Measurements from ENCODE around the gene CHSY1.

DNA sequence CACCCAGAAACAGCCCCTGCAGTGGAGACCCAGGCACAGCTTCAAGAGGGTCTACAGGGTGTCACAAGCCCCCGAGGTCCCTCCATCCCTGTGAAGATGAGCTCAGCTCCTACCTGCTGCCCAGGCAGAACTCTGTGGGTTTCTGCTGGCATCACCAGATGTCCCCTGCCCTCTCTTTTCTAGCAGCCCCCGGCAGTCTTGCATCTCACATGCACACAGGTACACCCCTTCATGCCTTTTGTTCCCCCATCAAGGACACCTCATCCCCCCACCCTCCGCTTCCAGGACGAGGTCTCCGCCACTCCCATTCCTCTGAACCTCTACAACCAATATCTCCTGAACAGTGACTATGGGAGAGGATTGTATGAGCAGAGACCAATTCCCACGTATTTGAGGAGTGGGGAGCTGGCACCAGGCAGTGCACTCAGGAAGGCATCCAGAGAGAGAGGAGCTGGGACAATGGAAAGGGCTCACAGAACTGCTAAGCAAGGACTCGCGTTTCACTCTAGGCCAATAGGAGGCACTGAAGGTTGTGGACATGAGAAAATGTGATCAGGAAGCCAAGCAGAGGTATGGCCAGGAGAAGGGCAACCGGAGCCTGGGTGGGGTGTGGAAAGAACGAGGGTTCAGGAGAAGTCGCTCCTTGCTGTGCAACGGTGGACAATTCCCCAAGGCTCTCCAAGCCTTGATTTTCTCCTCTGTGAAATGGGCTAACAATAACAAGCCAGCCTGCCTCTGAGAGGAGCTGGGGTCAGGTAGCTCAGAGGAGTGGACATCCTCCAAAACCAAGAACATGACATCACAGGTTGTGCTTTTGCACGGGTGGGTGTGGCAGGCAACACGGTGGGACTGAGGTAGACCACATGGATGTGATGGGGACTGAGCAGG lies 115.2 kb downstream of the CHSY1 start:
- no peak for TF ChIP-seq POLR2A (IDR thresholded peaks at IDR 0.05)
- TF ChIP-seq, protein P1, sequence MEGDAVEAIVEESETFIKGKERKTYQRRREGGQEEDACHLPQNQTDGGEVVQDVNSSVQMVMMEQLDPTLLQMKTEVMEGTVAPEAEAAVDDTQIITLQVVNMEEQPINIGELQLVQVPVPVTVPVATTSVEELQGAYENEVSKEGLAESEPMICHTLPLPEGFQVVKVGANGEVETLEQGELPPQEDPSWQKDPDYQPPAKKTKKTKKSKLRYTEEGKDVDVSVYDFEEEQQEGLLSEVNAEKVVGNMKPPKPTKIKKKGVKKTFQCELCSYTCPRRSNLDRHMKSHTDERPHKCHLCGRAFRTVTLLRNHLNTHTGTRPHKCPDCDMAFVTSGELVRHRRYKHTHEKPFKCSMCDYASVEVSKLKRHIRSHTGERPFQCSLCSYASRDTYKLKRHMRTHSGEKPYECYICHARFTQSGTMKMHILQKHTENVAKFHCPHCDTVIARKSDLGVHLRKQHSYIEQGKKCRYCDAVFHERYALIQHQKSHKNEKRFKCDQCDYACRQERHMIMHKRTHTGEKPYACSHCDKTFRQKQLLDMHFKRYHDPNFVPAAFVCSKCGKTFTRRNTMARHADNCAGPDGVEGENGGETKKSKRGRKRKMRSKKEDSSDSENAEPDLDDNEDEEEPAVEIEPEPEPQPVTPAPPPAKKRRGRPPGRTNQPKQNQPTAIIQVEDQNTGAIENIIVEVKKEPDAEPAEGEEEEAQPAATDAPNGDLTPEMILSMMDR (IDR thresholded peaks at IDR 0.05), result no peak

All from testis (tissue), 2 donors.